ENCODE results near the gene SLC35F1.

Gene SLC35F1

DNA sequence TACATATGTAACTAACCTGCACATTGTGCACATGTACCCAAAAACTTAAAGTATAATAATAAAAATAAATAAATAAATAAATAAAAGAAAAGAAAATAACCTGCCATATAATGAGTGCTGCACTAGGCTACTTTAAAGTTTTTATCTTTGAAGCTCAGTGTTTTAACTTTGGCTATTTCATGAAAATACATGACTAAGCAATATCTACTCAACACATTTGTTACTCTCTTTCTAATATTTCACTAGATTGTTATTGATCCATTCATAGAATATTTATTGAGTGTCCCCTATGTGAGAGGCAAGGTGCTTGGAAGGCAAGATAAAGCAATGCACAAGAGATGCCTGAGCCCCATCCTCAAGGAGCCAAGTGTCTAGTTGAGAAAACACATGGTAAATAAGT, 221.7 kb downstream of the SLC35F1 start:
- no peak for DNase-seq

DNA sequence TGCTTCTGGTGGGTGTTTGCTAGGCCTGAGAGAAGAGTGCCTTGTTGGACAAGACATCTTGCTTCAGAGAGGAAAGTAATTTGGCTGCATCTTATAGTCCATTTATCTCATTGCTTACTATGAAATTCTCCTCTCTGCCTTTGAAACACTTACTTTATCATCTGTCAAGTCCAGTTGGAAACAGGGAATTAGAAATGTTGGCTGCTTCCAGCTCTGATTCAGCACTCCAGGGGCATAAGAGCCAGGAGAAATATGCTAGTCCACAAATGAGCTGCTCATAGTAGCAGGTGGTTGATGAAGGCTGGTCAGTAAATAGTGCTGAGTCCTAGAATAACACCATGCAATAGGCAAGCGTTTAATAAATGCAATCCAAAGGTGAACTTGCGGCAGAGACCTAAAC, 227.1 kb downstream of the SLC35F1 start:
- no peak for DNase-seq

DNA sequence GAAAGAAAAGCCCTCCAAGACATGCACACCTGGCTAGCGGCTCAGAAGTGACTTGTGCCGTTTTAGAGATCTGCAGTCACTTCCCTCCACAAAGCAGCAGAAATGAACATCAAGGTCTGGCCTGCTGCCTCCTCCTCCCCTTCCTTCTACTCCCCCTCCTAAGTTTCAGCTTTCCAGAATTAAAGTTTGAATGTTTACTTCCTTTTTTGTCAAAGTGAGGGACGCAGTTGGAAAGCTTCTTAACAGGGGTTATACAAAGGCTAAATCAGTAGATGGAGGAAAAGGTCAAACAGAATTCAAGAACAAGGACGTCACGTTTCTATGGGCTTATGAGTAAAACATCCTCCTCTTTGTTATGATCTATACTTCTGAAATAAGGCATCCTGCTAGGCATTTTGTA, 227.7 kb downstream of the SLC35F1 start:
- no peak for DNase-seq

DNA sequence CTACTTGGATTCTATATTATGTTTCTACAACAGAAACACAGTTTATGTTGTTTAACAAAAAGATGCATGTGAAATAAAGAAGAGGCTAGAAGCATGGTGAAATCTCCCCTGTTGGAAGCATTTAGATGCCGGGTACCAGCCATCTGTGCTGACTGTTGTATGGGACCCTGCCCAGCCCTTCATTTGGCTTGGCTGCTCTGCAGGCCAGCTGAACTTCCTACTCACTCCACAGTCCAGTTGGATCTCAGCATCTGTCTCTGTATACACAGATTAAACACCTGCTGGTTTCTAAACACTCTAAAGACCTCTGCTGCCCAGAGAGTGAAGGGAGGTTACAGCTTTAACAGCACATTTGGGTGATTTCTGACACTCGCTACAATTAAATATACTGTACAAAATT, 228.3 kb downstream of the SLC35F1 start:
- DNase-seq: no peak

DNA sequence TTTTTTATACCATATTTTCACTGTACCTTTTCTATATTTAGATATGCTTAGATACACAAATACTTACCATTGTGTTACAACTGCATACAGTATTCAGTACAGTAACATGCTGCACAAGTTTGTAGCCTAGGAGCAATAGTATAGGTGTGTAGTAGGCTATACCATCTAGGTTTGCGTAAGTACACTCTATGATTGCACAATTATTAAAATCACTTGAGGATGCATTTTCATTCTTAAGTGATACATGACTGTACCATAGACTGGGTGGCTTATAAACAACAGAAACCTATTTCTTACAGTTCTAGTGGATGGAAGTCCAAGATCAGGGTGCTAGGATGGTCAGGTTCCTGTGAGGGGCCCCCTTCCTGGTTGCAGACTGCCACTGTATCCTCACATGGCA, 234.1 kb downstream of the SLC35F1 start:
- DNase-seq: no peak

DNA sequence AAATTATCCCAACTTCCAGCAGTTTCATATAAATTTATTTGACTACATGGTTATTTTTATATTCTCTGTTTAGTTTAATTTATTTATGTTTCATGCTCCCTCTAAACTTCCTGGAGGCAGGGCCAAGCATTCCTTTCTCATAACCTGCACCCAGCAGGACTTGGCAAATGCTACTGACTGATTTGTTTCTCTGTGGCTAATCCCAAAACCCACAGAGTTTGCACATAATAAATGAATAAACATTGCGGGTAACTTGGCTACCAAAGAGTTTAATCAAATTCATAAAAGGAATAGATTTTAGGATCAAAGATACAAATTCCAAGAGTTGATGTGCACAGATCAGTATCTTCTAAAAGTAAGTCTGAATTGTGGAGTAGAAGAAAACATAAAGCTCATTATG, 239.5 kb downstream of the SLC35F1 start:
- no peak for DNase-seq

DNA sequence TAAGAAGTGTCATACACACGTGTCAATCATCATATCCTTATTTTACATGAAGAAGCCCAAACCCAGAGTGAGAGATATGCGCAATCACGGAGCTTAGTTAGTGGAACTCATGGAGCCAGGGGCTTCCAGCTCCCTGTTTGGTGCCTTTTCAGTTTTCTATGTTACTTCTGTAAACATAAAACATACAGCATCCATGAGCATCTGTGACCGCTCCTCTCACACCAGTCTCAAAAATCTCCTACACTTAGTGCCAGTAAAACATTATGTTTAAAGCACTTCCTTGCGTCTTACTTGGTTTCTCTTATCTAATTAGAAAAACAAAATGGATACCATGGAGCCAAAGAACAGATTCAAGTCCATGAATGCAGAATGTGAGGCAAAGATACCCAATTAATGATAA, 240.4 kb downstream of the SLC35F1 start:
- no peak for DNase-seq

DNA sequence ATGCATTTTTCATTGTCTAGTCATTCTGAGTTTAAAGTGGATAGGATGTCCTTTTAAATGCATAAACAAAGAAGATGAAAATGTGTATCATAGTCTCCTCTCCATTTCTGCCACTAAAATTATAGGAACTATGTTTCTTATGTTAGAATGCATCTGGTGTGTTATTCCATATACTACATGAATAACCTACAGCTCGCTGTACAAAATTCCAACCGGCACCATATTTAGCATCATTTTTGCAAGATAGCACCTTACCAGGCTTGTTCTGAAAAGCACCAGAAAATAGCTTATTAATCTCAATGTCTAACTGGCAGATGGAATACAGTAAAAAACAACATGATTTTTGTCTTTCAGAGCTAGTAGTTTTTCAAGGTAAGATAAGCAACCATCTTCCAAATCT, 241.5 kb downstream of the SLC35F1 start:
- DNase-seq: no peak

DNA sequence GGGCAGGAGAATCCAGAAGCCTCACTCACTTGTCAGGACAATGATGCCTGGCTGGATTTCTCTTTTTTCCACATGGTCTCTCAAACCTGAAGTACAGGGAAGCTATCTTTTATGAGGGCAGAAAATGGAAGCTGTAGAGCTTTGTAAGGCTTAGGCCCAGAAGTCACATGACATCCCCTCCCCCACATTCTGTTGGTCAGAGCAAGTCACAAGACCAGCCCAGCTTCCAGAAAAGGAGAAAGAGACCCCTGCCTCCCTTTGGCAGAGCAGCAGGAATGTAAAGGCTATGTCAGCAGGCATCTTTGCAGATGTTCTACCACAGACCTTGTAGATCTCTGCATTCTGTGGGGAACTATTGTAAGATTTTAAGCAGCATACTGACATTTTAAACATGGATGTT, 245.5 kb downstream of the SLC35F1 start:
- DNase-seq: no peak

DNA sequence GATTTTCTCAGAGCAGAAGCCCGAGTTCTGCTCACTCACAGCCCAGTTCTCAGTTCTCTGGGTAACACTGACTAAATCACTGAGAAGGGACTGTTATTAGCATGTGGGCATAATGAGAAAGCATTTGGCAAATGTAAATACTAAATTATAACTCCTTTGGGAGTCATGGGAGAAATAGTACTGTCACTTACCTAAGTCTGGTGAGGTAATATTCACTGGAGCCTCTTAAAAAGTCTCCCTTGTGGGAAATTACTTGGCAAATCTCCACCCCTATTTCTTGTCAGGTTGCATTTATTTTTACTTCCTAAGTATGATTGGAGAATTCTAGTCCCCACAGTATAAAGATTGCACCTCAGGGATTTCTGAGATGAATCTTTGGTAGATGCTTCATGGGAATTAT, 254.3 kb downstream of the SLC35F1 start:
- DNase-seq: no peak

DNA sequence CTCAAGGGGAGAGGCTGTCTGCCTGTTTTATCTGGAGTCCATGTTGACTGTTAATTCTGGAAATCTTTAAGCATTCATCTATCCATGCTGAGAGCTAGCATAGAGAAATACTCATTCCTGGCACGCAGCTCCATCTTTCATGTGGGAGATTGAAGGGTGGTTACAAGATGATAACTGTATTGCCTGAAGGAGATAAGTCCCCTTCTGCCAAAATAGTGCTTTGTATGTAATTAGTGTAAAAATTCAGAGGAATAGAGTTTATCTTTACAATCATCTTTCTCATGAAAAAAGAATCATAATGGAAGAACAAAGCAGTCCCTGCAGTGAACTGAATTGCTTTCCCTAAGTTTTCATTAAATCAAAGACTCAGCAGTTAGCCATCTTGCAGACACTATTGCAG, 256.5 kb downstream of the SLC35F1 start:
- no peak for DNase-seq

DNA sequence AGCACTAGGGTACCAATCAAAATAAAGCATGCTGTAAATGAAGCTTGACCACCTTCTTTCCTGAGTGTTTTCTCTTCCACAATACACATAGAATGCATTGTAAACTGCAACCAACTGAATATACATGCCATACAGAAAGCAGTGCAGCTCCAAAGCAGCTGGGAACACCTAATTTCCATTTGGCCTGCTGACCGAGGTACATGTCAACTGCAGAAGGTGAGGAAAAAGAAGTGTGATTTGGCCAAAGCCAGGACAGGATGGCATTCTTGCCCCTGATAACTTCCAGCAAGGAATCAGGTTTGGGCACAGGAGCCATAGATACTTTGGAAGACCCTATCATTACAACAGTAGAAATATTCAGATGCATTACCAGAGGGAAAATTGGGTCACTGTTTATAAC, 258.4 kb downstream of the SLC35F1 start:
- no peak for DNase-seq

DNA sequence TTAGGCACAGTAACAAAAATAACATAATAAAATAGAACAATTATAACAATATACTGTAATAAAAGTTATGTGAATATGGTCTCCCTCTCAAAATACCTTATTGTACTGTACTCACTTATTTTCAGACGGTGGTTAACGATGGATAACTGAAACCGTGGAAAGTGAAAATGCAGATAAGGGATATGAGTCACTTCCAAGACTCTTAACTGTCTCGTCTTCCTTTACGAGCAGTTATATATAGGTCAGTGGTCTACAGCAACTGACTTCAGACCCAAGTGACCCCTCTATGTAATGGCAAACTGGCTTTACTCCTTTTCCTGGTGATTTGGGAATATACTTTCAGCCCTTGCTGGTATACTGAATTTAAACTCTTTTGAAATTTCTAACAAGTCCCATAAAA, 261.4 kb downstream of the SLC35F1 start:
- DNase-seq: no peak

DNA sequence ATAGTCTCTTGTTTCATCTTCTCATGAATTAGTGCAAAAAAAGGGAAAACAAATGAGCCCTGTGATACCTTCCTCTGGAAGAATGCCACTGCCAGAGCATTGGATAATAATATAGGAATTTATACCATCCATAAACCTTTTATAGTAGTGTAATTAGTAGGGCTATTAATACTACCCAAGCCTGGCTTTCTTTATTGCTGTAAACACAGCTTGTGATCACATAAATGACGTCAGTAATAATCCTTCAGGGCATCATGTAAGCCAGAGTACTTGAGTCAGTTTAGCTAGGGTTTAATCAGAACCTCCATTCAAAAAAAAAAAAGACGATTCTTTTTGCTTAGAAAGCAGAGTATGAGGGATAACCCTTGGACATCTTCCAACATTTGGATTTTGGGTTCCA, 264.8 kb downstream of the SLC35F1 start:
- no peak for DNase-seq

DNA sequence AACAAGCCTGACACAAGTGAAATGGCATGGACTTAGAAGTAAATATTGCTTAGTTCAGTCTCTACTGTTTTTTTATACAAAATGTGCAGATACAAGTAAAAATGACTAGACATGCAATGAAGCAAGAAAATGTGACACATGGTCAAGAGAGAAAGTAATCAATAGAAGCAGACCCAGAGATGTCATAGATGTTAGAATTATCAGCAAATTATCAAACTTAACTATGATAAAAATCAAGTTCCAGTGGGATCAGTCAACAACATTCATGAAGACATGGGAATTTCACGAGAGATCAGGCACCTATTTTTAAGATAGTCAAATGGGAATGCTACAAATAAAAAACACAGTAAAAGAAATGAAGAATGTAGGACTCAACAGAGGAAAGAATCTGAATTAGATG, 267.0 kb downstream of the SLC35F1 start:
- DNase-seq: no peak

DNA sequence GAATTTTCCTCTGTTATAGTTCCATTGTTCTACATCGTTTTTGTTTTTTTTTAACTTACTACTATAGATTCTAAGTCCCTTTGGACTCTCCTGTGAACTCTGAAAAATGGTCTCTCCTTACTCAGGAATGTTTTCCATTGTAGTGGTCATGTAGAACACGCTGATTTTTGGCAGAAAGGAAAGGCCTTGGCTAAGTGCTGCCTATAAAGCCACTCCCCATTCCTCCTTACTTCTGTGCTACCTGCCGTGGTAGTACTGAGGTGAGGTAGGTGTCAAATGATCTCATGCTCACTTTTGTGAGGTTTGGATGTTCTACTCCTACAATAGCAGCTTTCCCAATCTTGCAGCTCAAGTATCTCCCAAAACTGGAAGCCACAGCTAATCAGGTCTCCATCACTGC, 270.7 kb downstream of the SLC35F1 start:
- DNase-seq: no peak

DNA sequence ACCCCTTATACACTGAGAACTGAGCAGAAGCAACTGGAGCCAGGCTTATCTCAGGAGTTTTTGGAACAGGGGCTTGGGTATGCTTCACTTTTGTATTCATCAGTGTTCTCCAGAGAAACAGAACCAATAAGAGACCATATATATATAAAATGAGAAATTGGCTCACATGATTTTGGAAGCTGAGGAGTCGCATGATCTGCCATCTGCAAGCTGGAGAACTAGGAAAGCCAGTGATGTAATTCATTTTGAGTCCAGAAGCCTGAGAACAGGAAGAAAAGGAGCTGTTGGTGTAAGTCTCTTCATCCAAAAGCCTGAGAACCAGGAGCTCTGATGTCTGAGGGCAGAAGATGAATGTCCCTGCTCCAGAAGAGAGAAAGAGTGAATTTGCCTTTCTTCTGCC, 272.0 kb downstream of the SLC35F1 start:
- no peak for DNase-seq

DNA sequence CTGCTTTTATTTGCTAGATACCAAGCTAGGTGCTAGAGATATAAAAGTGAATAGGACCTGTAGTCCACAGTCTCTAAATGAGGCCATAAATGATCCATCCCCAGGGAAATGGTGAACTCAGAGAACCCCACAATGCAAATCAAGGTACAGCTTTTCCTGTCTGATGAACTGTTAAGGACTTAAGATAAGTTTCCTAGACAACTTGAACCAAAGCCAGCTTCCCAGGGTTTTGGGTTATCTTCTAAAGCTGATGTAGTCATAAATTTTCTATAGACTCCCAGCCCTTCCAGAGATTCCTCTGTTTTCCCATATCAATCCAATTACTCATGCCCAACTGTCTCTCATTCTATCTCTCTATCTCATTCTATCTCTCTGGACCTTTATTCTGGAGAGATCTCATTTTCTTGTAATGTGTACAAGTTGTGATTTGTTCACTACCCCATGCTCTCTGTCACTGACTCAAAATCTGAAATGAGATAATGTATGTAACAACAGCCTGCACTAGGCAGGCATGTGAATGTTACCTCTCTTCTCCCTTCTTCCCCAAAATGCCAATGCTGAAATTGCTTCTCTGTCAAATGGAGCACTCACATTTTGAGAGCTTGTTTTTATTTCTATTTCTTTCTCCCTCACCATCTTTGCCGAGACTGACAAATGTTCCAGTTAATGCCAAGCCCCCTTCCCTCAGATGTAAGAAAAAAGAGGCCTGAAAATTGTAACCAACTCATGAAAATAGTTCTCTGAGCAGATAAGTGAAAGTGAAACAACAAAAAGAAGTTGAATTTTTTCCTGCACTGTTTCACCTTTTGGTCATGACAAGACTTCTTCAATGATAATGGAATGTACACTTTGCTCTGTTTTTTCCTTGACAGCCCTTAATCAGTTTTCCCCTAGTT, 279.9 kb downstream of the SLC35F1 start:
- DNase-seq: no peak

DNA sequence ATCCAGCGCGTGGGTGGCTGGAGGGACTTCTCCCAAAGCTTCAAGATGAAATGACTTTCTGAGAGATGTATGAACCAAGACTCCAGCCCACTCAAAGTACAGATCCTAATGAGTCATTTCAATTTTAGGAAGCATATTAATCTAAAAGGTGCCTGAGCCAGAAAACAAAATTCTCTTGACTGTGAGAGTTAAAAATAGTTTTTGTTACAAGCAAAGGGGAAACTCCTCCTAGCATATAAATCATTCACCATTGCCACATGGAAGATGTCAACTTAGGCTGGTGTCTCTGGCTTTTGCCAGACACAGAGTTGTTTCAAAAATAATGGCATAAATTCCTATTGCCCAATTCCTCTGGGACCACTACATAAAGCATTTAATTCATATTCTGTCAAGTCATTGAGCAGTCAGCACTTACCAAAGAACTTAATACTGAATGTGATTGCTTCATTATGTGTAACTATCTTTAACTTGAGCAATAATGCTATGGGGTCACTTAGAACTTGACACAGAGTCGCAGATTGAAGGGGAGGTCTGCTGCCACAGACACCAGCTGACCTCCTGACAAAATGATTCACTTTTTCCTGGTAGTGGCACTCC, 280.6 kb downstream of the SLC35F1 start:
- DNase-seq: no peak

DNA sequence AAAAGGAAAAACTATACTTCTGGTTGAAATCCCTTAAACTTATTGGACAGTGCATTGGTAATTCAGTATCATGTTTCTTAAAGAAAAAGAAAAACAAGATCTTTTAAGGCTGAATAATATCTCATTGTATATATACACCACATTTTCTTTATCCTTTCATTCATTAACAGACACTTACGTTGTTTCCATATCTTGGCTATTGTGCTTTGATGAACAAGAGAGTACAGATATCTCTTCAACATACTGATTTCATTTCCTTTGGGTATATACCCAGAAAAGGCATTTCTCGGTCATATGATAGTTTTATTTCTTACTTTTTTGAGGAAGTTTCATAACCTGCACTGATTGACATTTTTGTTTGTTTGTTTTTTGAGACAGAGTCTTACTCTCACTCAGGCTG, 281.5 kb downstream of the SLC35F1 start:
- DNase-seq: no peak

DNA sequence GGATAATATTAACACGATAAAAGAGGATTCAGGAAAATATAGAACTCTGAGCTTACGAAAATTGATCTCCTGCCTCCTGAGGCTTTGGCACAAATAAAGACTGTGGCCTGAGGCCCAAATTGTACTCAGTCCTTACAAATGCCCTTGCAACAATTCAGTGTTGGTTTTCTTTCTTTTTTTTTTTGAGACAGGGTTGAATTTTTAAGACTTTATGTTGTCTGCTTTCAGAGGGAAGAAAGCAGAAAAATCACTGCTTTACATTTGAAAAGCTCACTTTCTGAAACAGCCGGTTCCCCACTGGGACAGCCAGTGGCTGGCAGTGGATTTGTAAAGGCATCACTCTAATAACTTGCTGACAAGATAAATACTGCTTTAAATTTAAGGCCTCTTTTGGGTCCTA, 290.5 kb downstream of the SLC35F1 start:
- DNase-seq: no peak

DNA sequence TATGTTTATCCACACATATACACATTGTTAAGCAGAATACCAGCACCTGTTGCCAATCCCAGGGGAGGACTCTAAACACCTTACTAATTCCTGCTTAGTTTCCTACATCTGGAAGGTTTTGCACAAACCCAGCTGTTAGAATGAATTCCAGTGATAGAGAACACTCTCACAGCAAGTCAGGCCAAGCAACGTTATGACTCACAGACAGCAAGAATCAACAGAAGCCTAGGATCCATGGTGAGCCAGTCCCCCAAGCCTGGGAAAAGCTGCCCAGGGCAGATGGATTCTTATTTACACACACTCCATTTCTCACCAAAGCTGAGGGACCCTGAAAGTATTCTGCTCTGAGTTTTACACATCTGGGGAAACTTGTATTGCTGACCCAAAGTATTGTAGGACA, 291.7 kb downstream of the SLC35F1 start:
- no peak for DNase-seq

DNA sequence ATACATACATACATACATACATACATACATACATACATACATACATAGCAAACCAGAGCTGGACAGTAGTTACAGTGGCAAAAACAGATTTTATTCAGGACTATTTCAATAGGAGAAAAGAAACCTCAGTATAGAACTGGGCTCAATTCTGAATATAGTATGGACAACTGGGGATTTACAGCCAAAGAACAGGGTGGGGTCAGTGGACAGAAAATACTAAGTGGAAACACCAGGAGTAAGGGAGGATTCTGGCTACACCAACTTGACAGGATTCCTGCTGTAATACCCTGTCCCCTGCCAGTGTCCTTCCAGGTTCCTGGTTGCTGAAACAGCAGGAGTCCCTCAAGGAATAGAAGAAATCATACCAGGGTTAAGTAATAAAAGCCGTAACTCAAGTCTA, 293.1 kb downstream of the SLC35F1 start:
- DNase-seq: no peak

DNA sequence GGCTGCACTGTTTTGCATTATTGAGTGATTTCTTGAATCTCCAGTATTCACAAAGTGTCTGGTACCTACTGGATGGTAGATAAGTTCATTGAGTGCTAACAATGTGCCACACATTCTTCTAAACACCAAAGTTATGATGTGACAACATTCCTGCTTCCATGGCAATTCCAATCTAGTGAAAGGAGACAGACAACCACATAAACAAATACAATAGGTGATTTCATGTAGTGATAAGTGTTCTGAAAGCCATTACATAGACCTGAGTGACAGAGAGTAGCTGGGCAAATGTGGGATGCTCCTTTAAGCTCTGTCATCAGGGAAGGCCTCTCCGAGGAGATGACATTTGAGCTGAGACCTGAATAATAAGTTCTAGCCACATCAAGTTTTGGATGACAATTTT, 295.5 kb downstream of the SLC35F1 start:
- DNase-seq: no peak

DNA sequence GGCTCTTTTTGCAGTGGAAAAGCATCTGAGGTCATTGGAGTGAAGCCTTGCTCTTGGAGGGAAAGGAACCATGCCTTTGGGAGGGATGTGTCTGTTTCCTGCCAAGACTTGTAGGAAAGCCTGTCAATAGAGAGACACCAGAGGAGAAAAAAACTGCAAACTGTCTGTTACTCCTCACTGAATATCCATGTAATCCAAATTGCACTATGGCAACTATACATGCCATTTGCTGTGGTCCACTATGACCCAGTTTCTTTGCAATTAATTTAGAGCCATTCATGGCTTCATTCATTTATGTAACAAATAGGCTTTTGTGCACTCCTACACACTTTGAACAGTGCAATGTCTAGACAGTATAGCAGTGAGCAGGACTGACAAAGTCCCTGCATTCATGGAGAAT, 296.5 kb downstream of the SLC35F1 start:
- DNase-seq: no peak
